GM12875 (cell line): Measurements from ENCODE around the gene ENDOG.
"Not testable (repeated sequence)": the region's sequence is repeated elsewhere in the genome, so short reads cannot be mapped to it uniquely, and the experiment has no call there.

Experiments used
- H3K4me3 ChIP-seq: one replicate; pipeline ENCODE4 v1.5.1; 2011; ENCODE audit warnings: low read depth, low read length, control low read depth
- CTCF ChIP-seq: IDR thresholded peaks from 2 replicates; pipeline ENCODE4 v1.5.1; 2011; ENCODE audit warnings: low read depth, mild to moderate bottlenecking, control low read depth, inconsistent platforms, low read length, moderate library complexity, borderline replicate concordance; ENCODE audit not compliant: insufficient read depth

ENDOG gene

GRCh38 chr9:128774804-128775203 lies 43.5 kb upstream of the ENDOG start:
- no peak overlapping the region for H3K4me3 ChIP-seq

GRCh38 chr9:128780093-128780492 lies 38.2 kb upstream of the ENDOG start:
- H3K4me3 ChIP-seq: not testable (repeated sequence)

More at GRCh38 chr9:128774804-128775203, 43.5 kb upstream of the ENDOG start:
- no peak for TF ChIP-seq CTCF

GRCh38 chr9:128781187-128782070 lies 36.9 kb upstream of the ENDOG start:
- no peak for TF ChIP-seq CTCF
- no peak overlapping the region for H3K4me3 ChIP-seq

GRCh38 chr9:128782669-128783068 lies 35.6 kb upstream of the ENDOG start:
- H3K4me3 ChIP-seq: no peak overlapping the region
- no peak for TF ChIP-seq CTCF

GRCh38 chr9:128785427-128785826 lies 32.9 kb upstream of the ENDOG start:
- no peak overlapping the region for H3K4me3 ChIP-seq
- TF ChIP-seq CTCF: no peak

- no peak for TF ChIP-seq CTCF
- H3K4me3 ChIP-seq: peak within 1 kb of the TSS; percentile 99
Measured at GRCh38 chr9:128786681-128787601, 31.4 kb upstream of the ENDOG start, which contains the start of gene TBC1D13. Gene TBC1D13, plus strand, starts transcription at chr9:128787253. Its CDS starts 101 bp downstream, at chr9:128787354.

- no peak for TF ChIP-seq CTCF
- H3K4me3 ChIP-seq: peak overlapping the region; percentile 99
Measured at GRCh38 chr9:128787659-128788058, 30.6 kb upstream of the ENDOG start.
